ENCODE results near the gene PRM3. TPM values are rescaled to one million over a fixed set of nuclear protein-coding genes. Genes with fewer than 3 reads are reported as not detected.

PRM3 gene
- polyA plus RNA-seq, 1 donor from 2014 or later: not detected

- Histone ChIP-seq H3K27me3 (ENCODE audit: insufficient read depth, low read depth, low read length) (no peaks in the 10 kb centered on the region), H3F3A (ENCODE audit: insufficient read depth, low read length, poor library complexity, severe bottlenecking) (no peaks in the 10 kb centered on the region), H3K9me3 (ENCODE audit: low read length) (no peaks in the 10 kb centered on the region), H3K27ac (ENCODE audit: low read length) (no peak within 1 kb of the TSS), H3K9me2 (ENCODE audit: insufficient read depth, low read length) (no peaks in the 10 kb centered on the region), H3K4me3 (ENCODE audit: low read length) (no peak within 1 kb of the TSS), H4K20me1 (ENCODE audit: insufficient read depth) (no peaks in the 10 kb centered on the region), H3K36me3 (ENCODE audit: insufficient read depth, low read length) (no peaks in the 10 kb centered on the region), H2AFZ (ENCODE audit: low read depth, low read length) (no peak within 1 kb of the TSS), H3K4me2 (ENCODE audit: low read length) (no peak within 1 kb of the TSS), H3K9ac (ENCODE audit: low read length) (no peak within 1 kb of the TSS), H3K79me2 (replicated peaks; ENCODE audit: insufficient read depth, low read length) (no peaks in the 10 kb centered on the region)
- no peak for TF ChIP-seq SMC3 (conservative IDR thresholded peaks at IDR 0.05; ENCODE audit: poor library complexity)
- no peak for TF ChIP-seq RAD21 (conservative IDR thresholded peaks at IDR 0.05)
- TF ChIP-seq MXI1 (conservative IDR thresholded peaks at IDR 0.05; ENCODE audit: poor library complexity, severe bottlenecking): no peak
- TF ChIP-seq, protein P1, sequence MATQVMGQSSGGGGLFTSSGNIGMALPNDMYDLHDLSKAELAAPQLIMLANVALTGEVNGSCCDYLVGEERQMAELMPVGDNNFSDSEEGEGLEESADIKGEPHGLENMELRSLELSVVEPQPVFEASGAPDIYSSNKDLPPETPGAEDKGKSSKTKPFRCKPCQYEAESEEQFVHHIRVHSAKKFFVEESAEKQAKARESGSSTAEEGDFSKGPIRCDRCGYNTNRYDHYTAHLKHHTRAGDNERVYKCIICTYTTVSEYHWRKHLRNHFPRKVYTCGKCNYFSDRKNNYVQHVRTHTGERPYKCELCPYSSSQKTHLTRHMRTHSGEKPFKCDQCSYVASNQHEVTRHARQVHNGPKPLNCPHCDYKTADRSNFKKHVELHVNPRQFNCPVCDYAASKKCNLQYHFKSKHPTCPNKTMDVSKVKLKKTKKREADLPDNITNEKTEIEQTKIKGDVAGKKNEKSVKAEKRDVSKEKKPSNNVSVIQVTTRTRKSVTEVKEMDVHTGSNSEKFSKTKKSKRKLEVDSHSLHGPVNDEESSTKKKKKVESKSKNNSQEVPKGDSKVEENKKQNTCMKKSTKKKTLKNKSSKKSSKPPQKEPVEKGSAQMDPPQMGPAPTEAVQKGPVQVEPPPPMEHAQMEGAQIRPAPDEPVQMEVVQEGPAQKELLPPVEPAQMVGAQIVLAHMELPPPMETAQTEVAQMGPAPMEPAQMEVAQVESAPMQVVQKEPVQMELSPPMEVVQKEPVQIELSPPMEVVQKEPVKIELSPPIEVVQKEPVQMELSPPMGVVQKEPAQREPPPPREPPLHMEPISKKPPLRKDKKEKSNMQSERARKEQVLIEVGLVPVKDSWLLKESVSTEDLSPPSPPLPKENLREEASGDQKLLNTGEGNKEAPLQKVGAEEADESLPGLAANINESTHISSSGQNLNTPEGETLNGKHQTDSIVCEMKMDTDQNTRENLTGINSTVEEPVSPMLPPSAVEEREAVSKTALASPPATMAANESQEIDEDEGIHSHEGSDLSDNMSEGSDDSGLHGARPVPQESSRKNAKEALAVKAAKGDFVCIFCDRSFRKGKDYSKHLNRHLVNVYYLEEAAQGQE (IDR thresholded peaks at IDR 0.05; ENCODE audit: borderline replicate concordance): no peak
- TF ChIP-seq CTCF (IDR thresholded peaks at IDR 0.05; ENCODE audit: poor library complexity, severe bottlenecking): no peak
- no peak for TF ChIP-seq EZH2 (IDR thresholded peaks at IDR 0.05; ENCODE audit: borderline replicate concordance, insufficient read depth, low read length, poor library complexity, severe bottlenecking)
- TF ChIP-seq TAF1 (IDR thresholded peaks at IDR 0.05; ENCODE audit: low read depth): no peak
- no peak for TF ChIP-seq POLR2AphosphoS5 (IDR thresholded peaks at IDR 0.05)
- no peak for TF ChIP-seq EP300 (conservative IDR thresholded peaks at IDR 0.05; ENCODE audit: poor library complexity, severe bottlenecking)
These were observed 2.9 kb upstream of the PRM3 start, which contains the start of gene PRM2 for GRCh38 chr16:11276143-11276895. TSS of gene PRM2 (minus strand) at chr16:11276480. CDS start at chr16:11276370, 110 bp downstream.

DNA sequence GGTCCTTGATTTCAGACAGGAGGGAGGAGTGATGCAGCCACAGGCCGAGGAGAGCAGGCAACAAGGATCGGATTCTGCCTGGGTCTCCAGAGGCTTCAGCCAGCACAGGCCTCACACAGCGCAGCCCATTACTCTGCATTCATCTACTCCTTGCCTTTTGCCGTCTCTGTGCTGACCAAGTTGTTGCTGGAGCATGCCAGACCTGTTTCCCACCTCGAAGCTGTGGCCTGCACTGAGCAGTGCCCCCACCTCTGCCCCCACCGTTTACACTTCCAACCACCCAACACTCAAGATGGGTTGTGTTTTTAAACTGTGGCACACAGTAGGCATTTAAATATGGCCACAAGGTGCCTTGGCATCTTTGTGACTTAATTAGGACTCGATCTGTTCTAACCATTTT, 1.5 kb upstream of the PRM3 start:
- no peak overlapping the region for H3K9ac ChIP-seq (ENCODE audit: low read length)
- H3K4me2 ChIP-seq (ENCODE audit: low read length): no peak overlapping the region
- no peak overlapping the region for H3K27ac ChIP-seq (ENCODE audit: low read length)
- H3K9me2 ChIP-seq (ENCODE audit: insufficient read depth, low read length): no peaks in the 10 kb centered on the region
- no peak for TF ChIP-seq EP300 (conservative IDR thresholded peaks at IDR 0.05; ENCODE audit: poor library complexity, severe bottlenecking)
- TF ChIP-seq, protein P1 (IDR thresholded peaks at IDR 0.05; ENCODE audit: borderline replicate concordance): no peak
- no peak for TF ChIP-seq TAF1 (IDR thresholded peaks at IDR 0.05; ENCODE audit: low read depth)
- TF ChIP-seq MXI1 (conservative IDR thresholded peaks at IDR 0.05; ENCODE audit: poor library complexity, severe bottlenecking): no peak
- no peak for TF ChIP-seq SMC3 (conservative IDR thresholded peaks at IDR 0.05; ENCODE audit: poor library complexity)
- no peak for TF ChIP-seq POLR2AphosphoS5 (IDR thresholded peaks at IDR 0.05)
- no peak for TF ChIP-seq EZH2 (IDR thresholded peaks at IDR 0.05; ENCODE audit: borderline replicate concordance, insufficient read depth, low read length, poor library complexity, severe bottlenecking)
- H3K79me2 ChIP-seq (replicated peaks; ENCODE audit: insufficient read depth, low read length): no peaks in the 10 kb centered on the region
- no peaks in the 10 kb centered on the region for H3F3A ChIP-seq (ENCODE audit: insufficient read depth, low read length, poor library complexity, severe bottlenecking)
- no peak overlapping the region for H2AFZ ChIP-seq (ENCODE audit: low read depth, low read length)
- H4K20me1 ChIP-seq (ENCODE audit: insufficient read depth): no peaks in the 10 kb centered on the region
- H3K36me3 ChIP-seq (ENCODE audit: insufficient read depth, low read length): no peaks in the 10 kb centered on the region
- no peaks in the 10 kb centered on the region for H3K9me3 ChIP-seq (ENCODE audit: low read length)
- H3K27me3 ChIP-seq (ENCODE audit: insufficient read depth, low read depth, low read length): no peaks in the 10 kb centered on the region
- no peak overlapping the region for H3K4me3 ChIP-seq (ENCODE audit: low read length)
